Hepatocyte (in vitro differentiated cells): ENCODE data around the gene HSPB7. TPM values are rescaled to one million over a fixed set of nuclear protein-coding genes. Genes with fewer than 3 reads are reported as not detected.
A peak's percentile ranks its signal among the peaks of the same experiment; 100 is the strongest.

Source experiments
- DNase-seq: peaks from one replicate; pipeline ENCODE4 v3.0.0-alpha.2; 2016; ENCODE audit warnings: low spot score
- H2AFZ ChIP-seq: fragments of 200-600 bp; sonication (generic); 2 replicates; pipeline ENCODE4 v1.6.0; 2016; ENCODE audit warnings: antibody characterized with exemption, mild to moderate bottlenecking
- H3K27ac ChIP-seq: fragments of 200-600 bp; sonication (generic); 2 replicates; pipeline ENCODE4 v1.5.1; 2016; ENCODE audit warnings: mild to moderate bottlenecking
- H3K27me3 ChIP-seq: fragments of 200-600 bp; sonication (generic); 2 replicates; pipeline ENCODE4 v1.6.1; 2016
- H3K36me3 ChIP-seq: fragments of 200-600 bp; sonication (generic); replicated peaks from 2 replicates; pipeline ENCODE4 v1.5.1; 2016; ENCODE audit warnings: low read depth; ENCODE audit not compliant: insufficient read depth
- H3K4me1 ChIP-seq: fragments of 200-600 bp; sonication (generic); 2 replicates; pipeline ENCODE4 v1.5.1; 2016; ENCODE audit warnings: mild to moderate bottlenecking, moderate library complexity; ENCODE audit not compliant: insufficient read depth
- H3K4me2 ChIP-seq: fragments of 200-600 bp; sonication (generic); 2 replicates; pipeline ENCODE4 v1.6.0; 2016
- H3K4me3 ChIP-seq: fragments of 200-600 bp; sonication (generic); 2 replicates; pipeline ENCODE4 v1.5.1; 2016; ENCODE audit warnings: mild to moderate bottlenecking
- H3K79me2 ChIP-seq: fragments of 200-600 bp; sonication (generic); 2 replicates; pipeline ENCODE4 v1.6.0; 2017; ENCODE audit warnings: mild to moderate bottlenecking
- H3K9me2 ChIP-seq: fragments of 200-600 bp; sonication (generic); replicated peaks from 2 replicates; pipeline ENCODE4 v1.6.0; 2017; ENCODE audit warnings: mild to moderate bottlenecking; ENCODE audit not compliant: insufficient read depth
- H3K9me3 ChIP-seq: fragments of 200-600 bp; sonication (generic); 2 replicates; pipeline ENCODE4 v1.5.1; 2016; ENCODE audit warnings: low read depth, mild to moderate bottlenecking
- H4K20me1 ChIP-seq: fragments of 200-600 bp; sonication (generic); 2 replicates; pipeline ENCODE4 v1.6.0; 2016; ENCODE audit warnings: mild to moderate bottlenecking; ENCODE audit not compliant: insufficient read depth, poor library complexity, severe bottlenecking
- EZH2 ChIP-seq: fragments of 200-600 bp; sonication (generic); IDR thresholded peaks from 2 replicates; pipeline ENCODE4 v1.6.1; 2016; ENCODE audit warnings: antibody characterized with exemption, mild to moderate bottlenecking, borderline replicate concordance
- EZH2phosphoT487 ChIP-seq: fragments of 200-600 bp; sonication (generic); IDR thresholded peaks from one replicate; pipeline ENCODE4 v1.6.1; 2018; ENCODE audit warnings: antibody characterized with exemption, mild to moderate bottlenecking, low read depth, moderate library complexity; ENCODE audit not compliant: unreplicated experiment, severe bottlenecking
- WGBS: methylation state at CpG from one replicate; pipeline ENCODE4 v1.1.6; 2016; ENCODE audit warnings: low lambda C conversion rate; ENCODE audit errors: missing lambda C conversion rate; 5-methylcytosine and 5-hydroxymethylcytosine counted together
- polyA plus RNA-seq: library from polyadenylated mRNA; unstranded; fragments of >200 nt; fragmentation: Nextera tagmentation; extraction: Ambion mirVana; gene quantifications from 2 replicates; pipeline ENCODE4 v1.2.1, GENCODE V29; 2016
- total RNA-seq: library from RNA; depleted of rRNA; stranded (reverse); fragments of >200 nt; gene quantifications from 2 replicates; pipeline ENCODE4 v1.2.3, GENCODE V29; 2014
- TF ChIP-seq, protein P1 (sequence below): fragments of 200-600 bp; sonication (generic); IDR thresholded peaks from 2 replicates; pipeline ENCODE4 v1.5.1; 2016; ENCODE audit warnings: antibody characterized with exemption, mild to moderate bottlenecking; ENCODE audit not compliant: poor library complexity

The HSPB7 gene
- total and polyA plus RNA-seq, 2 experiments from 2014 or later: 17.4 to 59.4 TPM

DNA sequence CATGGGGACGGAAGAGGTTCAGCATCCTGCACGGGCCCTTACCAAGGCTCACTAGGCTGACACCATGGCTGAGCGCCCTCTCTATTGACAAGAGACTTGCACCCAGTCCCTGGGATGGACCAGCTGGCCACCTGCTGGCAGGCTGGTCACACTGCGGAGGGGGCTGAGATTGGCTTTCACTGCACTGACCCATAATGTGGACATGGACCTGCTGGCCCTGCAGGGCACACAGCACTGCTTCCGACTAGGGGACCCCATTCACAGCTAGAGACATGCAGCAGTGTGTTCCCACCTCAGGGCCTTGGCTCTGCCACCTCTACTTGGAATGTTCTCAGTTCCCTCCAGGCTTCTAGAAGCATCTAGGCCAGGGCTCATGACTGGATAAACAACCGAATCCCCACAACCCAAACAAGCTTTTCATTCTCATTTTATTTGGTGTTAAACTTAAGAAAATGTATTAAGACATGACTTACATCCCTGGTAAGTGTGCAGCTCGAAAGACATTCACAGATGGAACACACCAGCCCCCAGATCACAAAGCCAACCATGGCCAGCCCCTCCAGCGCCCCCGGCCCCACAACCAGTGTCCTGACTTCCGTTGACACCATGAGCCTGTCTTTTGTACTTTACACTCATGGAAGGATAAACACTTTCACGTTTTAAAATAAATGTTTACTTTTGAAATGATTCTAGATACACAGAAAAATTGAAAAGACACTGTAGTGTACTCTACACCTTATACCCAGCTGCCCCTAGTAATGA lies 23.1 kb downstream of the HSPB7 start:
- no peak overlapping the region for H3K4me3 ChIP-seq
- H3K79me2 ChIP-seq: no peaks in the 10 kb centered on the region
- no peak overlapping the region for H3K27ac ChIP-seq
- peak; percentile 68 for DNase-seq
- no peaks in the 10 kb centered on the region for H4K20me1 ChIP-seq
- H2AFZ ChIP-seq: no peak overlapping the region
- H3K4me1 ChIP-seq: no peaks in the 10 kb centered on the region
- H3K9me3 ChIP-seq: no peaks in the 10 kb centered on the region
- no peaks in the 10 kb centered on the region for H3K36me3 ChIP-seq
- WGBS: 66% methylated on average over 11 of the region's 11 CpGs
- H3K27me3 ChIP-seq: no peaks in the 10 kb centered on the region
- TF ChIP-seq, protein P1, sequence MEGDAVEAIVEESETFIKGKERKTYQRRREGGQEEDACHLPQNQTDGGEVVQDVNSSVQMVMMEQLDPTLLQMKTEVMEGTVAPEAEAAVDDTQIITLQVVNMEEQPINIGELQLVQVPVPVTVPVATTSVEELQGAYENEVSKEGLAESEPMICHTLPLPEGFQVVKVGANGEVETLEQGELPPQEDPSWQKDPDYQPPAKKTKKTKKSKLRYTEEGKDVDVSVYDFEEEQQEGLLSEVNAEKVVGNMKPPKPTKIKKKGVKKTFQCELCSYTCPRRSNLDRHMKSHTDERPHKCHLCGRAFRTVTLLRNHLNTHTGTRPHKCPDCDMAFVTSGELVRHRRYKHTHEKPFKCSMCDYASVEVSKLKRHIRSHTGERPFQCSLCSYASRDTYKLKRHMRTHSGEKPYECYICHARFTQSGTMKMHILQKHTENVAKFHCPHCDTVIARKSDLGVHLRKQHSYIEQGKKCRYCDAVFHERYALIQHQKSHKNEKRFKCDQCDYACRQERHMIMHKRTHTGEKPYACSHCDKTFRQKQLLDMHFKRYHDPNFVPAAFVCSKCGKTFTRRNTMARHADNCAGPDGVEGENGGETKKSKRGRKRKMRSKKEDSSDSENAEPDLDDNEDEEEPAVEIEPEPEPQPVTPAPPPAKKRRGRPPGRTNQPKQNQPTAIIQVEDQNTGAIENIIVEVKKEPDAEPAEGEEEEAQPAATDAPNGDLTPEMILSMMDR: peak; percentile 57
- TF ChIP-seq EZH2phosphoT487 (no peak), EZH2 (no peak)
- no peaks in the 10 kb centered on the region for H3K9me2 ChIP-seq
- no peak overlapping the region for H3K4me2 ChIP-seq

DNA sequence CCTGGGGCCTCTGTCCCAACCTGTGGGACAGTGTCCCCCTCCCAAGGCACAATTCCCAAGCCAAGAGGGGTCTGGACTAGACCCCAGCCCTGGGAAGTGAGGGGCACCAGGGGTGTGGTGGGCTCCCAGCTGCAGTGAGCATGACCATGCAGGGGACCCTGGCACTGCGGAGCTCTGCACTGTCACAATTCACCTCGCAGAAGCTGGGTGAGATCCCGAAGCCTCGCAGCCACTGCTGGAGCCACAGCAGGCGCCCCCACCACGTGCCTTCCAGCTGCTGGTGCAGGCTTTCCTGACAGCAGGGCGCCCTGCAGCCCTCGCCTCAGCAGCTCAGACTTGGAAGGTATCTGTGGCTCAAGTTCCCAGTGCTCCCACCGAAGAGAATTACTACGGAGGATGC lies 23.8 kb downstream of the HSPB7 start:
- TF ChIP-seq EZH2 (no peak), EZH2phosphoT487 (no peak)
- TF ChIP-seq, protein P1: no peak
- H4K20me1 ChIP-seq: no peaks in the 10 kb centered on the region
- 98% methylated on average over 10 of the region's 10 CpGs for WGBS

DNA sequence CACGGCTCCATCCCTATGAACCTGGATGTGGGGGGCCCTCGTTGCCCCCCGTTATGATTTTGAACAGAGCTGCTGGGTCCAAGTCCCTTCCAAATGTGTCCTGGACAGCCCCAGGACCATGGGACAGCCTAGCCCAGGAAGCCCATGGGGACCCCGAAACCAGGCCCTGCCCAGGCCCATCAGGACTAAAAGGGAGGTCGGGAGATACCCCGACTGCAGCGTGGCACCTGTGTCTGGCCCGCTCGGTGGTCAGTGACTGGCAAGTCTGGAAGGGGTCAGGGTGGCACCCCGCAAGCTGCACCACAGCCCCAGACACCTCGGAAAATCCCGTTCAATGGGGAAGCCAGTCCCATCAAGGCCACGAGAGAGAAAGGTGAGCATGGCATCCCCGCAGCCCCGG lies 24.2 kb downstream of the HSPB7 start:
- no peak for DNase-seq
- no peaks in the 10 kb centered on the region for H3K4me1 ChIP-seq
- H3K9me3 ChIP-seq: no peaks in the 10 kb centered on the region
- no peaks in the 10 kb centered on the region for H3K9me2 ChIP-seq
- no peak overlapping the region for H3K4me3 ChIP-seq
- no peak overlapping the region for H2AFZ ChIP-seq
- H3K27me3 ChIP-seq: no peaks in the 10 kb centered on the region
- no peak overlapping the region for H3K4me2 ChIP-seq
- WGBS: 93% methylated on average over 15 of the region's 15 CpGs
- no peaks in the 10 kb centered on the region for H4K20me1 ChIP-seq
- no peaks in the 10 kb centered on the region for H3K79me2 ChIP-seq
- TF ChIP-seq, protein P1: no peak
- TF ChIP-seq EZH2phosphoT487 (no peak), EZH2 (no peak)
- no peak overlapping the region for H3K27ac ChIP-seq
- H3K36me3 ChIP-seq: no peaks in the 10 kb centered on the region

More for the DNA sequence above, 23.8 kb downstream of the HSPB7 start:
- Histone ChIP-seq H3K9me2 (no peaks in the 10 kb centered on the region), H3K36me3 (no peaks in the 10 kb centered on the region), H3K9me3 (no peaks in the 10 kb centered on the region), H3K27me3 (no peaks in the 10 kb centered on the region), H3K4me1 (no peaks in the 10 kb centered on the region), H3K4me3 (no peak overlapping the region), H3K4me2 (no peak overlapping the region), H3K79me2 (no peaks in the 10 kb centered on the region), H3K27ac (no peak overlapping the region), H2AFZ (no peak overlapping the region)
- no peak for DNase-seq
